BJ (cell line): Measurements from ENCODE around the gene ERI2. TPM values are rescaled to one million over a fixed set of nuclear protein-coding genes. Genes with fewer than 3 reads are reported as not detected.

Experiments used
- CTCF ChIA-PET: fragments of 350-600 bp; formaldehyde crosslinking; extraction: SDS; loops from one replicate; lab custom pipeline; 2021; ENCODE audit warnings: antibody characterized with exemption, inconsistent platforms; lab: Yijun Ruan, JAX
- POLR2A ChIA-PET: fragments of 300-600 bp; sonication (Branson Sonifier 250); formaldehyde crosslinking; extraction: SDS; loops from one replicate; lab custom pipeline; 2021; ENCODE audit warnings: antibody characterized with exemption; lab: Charles Lee
- DNase-seq: peaks from one replicate; pipeline ENCODE4 v3.0.0-alpha.2; 2011; ENCODE audit warnings: low read depth
- H3K27me3 ChIP-seq: 2 replicates; pipeline ENCODE4 v1.6.0; 2011; ENCODE audit warnings: low read length; ENCODE audit not compliant: control insufficient read depth, insufficient read depth
- H3K36me3 ChIP-seq: 2 replicates; pipeline ENCODE4 v1.5.1; 2011; ENCODE audit warnings: low read length; ENCODE audit not compliant: control insufficient read depth, insufficient read depth
- H3K4me3 ChIP-seq: 2 replicates; pipeline ENCODE4 v1.5.1; 2011; ENCODE audit warnings: low read depth, mild to moderate bottlenecking, control low read depth, low read length
- CTCF ChIP-seq: IDR thresholded peaks from 2 replicates; pipeline ENCODE4 v1.5.1; 2011; ENCODE audit warnings: low read depth, mild to moderate bottlenecking, control low read depth, inconsistent platforms, low read length, moderate library complexity; ENCODE audit not compliant: insufficient read depth
- polyA minus RNA-seq: library from RNA; depleted of rRNA, polyadenylated mRNA; stranded (reverse); fragments of >200 nt; gene quantifications from 2 replicates; pipeline ENCODE4 v1.2.3, GENCODE V29; 2011; rRNA and poly(A)+ RNA removed
- polyA plus RNA-seq: library from polyadenylated mRNA; depleted of rRNA; stranded (reverse); fragments of >200 nt; gene quantifications from 2 replicates; pipeline ENCODE4 v1.2.3, GENCODE V29; 2011; rRNA removed

The ERI2 gene
- polyA plus RNA-seq (7.4 and 10.7 TPM in 2 replicates), polyA minus RNA-seq (3.7 and 6.1 TPM in 2 replicates)

GRCh38 chr16:20806168-20807050, at the start of gene ERI2, which contains the start of gene REXO5:
Gene ERI2, minus strand, starts transcription at chr16:20806472. Its CDS starts 42 bp downstream, at chr16:20806430.
Gene REXO5, plus strand, starts transcription at chr16:20806527. Its CDS starts 427 bp downstream, at chr16:20806954.
- POLR2A ChIA-PET: interaction anchor here (0.8 kb wide), 1 partner anchor 18 kb away, joined by 5 read pairs; no protein-coding TSS in a partner anchor
- peak; percentile 76 for DNase-seq
- CTCF ChIA-PET: interaction anchor here (0.7 to 2.0 kb wide), 10 partner anchors 9 to 296 kb away, joined by 3 to 8 read pairs (median 4); no protein-coding TSS in a partner anchor

GRCh38 chr16:20854963-20855362, 48.7 kb upstream of the ERI2 start:
- ChIA-PET CTCF (interaction anchor here (1.9 kb wide), 1 partner anchor 13 kb away, joined by 4 read pairs; no protein-coding TSS in a partner anchor), POLR2A (no interaction called here)
- no peak for TF ChIP-seq CTCF
- H3K27me3 ChIP-seq: no peaks in the 10 kb centered on the region
- no peak overlapping the region for H3K4me3 ChIP-seq
- peaks cover 9% of the 10 kb centered on the region; the same call in 1 of the 2 replicates for H3K36me3 ChIP-seq
- DNase-seq: no peak

More at GRCh38 chr16:20806168-20807050, at the start of gene ERI2, which contains the start of gene REXO5:
- H3K36me3 ChIP-seq: no peaks in the 10 kb centered on the region
- TF ChIP-seq CTCF: peak; percentile 74
- no peaks in the 10 kb centered on the region for H3K27me3 ChIP-seq
- H3K4me3 ChIP-seq: peak within 1 kb of the TSS; percentile 96

GRCh38 chr16:20853981-20854620, 47.8 kb upstream of the ERI2 start:
- H3K36me3 ChIP-seq: peaks cover 4% of the 10 kb centered on the region; the same call in 1 of the 2 replicates
- CTCF ChIA-PET: interaction anchor here (1.2 kb wide), 1 partner anchor 9 kb away, joined by 3 read pairs; no protein-coding TSS in a partner anchor
- no peak overlapping the region for H3K4me3 ChIP-seq
- POLR2A ChIA-PET: no interaction called here
- no peak for DNase-seq
- H3K27me3 ChIP-seq: no peaks in the 10 kb centered on the region
- no peak for TF ChIP-seq CTCF

- no peak for TF ChIP-seq CTCF
- CTCF ChIA-PET: interaction anchor here (1.2 kb wide), 1 partner anchor 10 kb away, joined by 3 read pairs; no protein-coding TSS in a partner anchor
- no peak for DNase-seq
- Histone ChIP-seq H3K36me3 (peaks cover 3% of the 10 kb centered on the region; the same call in 1 of the 2 replicates), H3K27me3 (no peaks in the 10 kb centered on the region), H3K4me3 (no peak overlapping the region)
- POLR2A ChIA-PET: interaction anchor here (0.5 to 0.7 kb wide), 3 partner anchors 61 to 1338 kb away, joined by 3 to 13 read pairs (median 4); no protein-coding TSS in a partner anchor
Measured at GRCh38 chr16:20853143-20853542, 46.9 kb upstream of the ERI2 start.
